Progenitor cell of endocrine pancreas (in vitro differentiated cells): ENCODE data around the gene WDR27. TPM values are rescaled to one million over a fixed set of nuclear protein-coding genes. Genes with fewer than 3 reads are reported as not detected.

ENCODE experiments used
- DNase-seq: peaks from one replicate; pipeline ENCODE4 v3.0.0; 2021; ENCODE audit warnings: low spot score; ENCODE audit not compliant: unreplicated experiment
- H3K27ac Mint-ChIP-seq: 2 replicates; pipeline ENCODE4 v1.8.0; 2021; ENCODE audit warnings: mild to moderate bottlenecking, moderate library complexity, mixed read lengths
- H3K27me3 Mint-ChIP-seq: 2 replicates; pipeline ENCODE4 v1.8.0; 2021; ENCODE audit warnings: mixed read lengths
- H3K36me3 Mint-ChIP-seq: 2 replicates; pipeline ENCODE4 v1.8.0; 2022; ENCODE audit warnings: mixed read lengths; ENCODE audit not compliant: insufficient read depth
- H3K4me1 Mint-ChIP-seq: 2 replicates; pipeline ENCODE4 v1.8.0; 2021; ENCODE audit warnings: low read depth, mixed read lengths
- H3K4me3 Mint-ChIP-seq: 2 replicates; pipeline ENCODE4 v1.8.0; 2021; ENCODE audit warnings: low read depth, mild to moderate bottlenecking, moderate library complexity, mixed read lengths
- H3K9me3 Mint-ChIP-seq: 2 replicates; pipeline ENCODE4 v1.8.0; 2021; ENCODE audit warnings: low read depth, mixed read lengths
- CTCF ChIP-seq: fragments of 200-600 bp; sonication (generic); IDR thresholded peaks from one replicate; pipeline ENCODE4 v1.5.0; 2021; ENCODE audit warnings: antibody characterized with exemption, mild to moderate bottlenecking; ENCODE audit not compliant: unreplicated experiment
- total RNA-seq: library from RNA; stranded (reverse); gene quantifications from 2 replicates; pipeline ENCODE4 v1.2.1, GENCODE V29; 2021

Gene WDR27
- total RNA-seq, 1 donor from 2014 or later: 123 TPM

GRCh38 chr6:169428532-169428931, 273.3 kb downstream of the WDR27 start:
- DNase-seq: no peak
- H3K4me1 Mint-ChIP-seq: peaks cover 2% of the 10 kb centered on the region
- H3K36me3 Mint-ChIP-seq: peaks cover 9% of the 10 kb centered on the region
- H3K4me3 Mint-ChIP-seq: no peak overlapping the region
- peaks cover 21% of the 10 kb centered on the region for H3K9me3 Mint-ChIP-seq
- peaks cover 4% of the 10 kb centered on the region for H3K27me3 Mint-ChIP-seq
- H3K27ac Mint-ChIP-seq: no peak overlapping the region
- TF ChIP-seq CTCF: no peak

GRCh38 chr6:169427856-169428255, 274.0 kb downstream of the WDR27 start:
- H3K27ac Mint-ChIP-seq: no peak overlapping the region
- no peak for DNase-seq
- H3K9me3 Mint-ChIP-seq: peaks cover 21% of the 10 kb centered on the region
- no peak for TF ChIP-seq CTCF
- H3K36me3 Mint-ChIP-seq: peaks cover 9% of the 10 kb centered on the region
- no peak overlapping the region for H3K4me3 Mint-ChIP-seq
- H3K27me3 Mint-ChIP-seq: peaks cover 4% of the 10 kb centered on the region
- peaks cover 2% of the 10 kb centered on the region for H3K4me1 Mint-ChIP-seq

- no peak for DNase-seq
- peaks cover 6% of the 10 kb centered on the region for H3K36me3 Mint-ChIP-seq
- H3K9me3 Mint-ChIP-seq: peaks cover 10% of the 10 kb centered on the region
- H3K4me3 Mint-ChIP-seq: no peak overlapping the region
- peaks cover 4% of the 10 kb centered on the region for H3K27me3 Mint-ChIP-seq
- H3K4me1 Mint-ChIP-seq: peaks cover 2% of the 10 kb centered on the region
- no peak for TF ChIP-seq CTCF
- no peak overlapping the region for H3K27ac Mint-ChIP-seq
Measured at GRCh38 chr6:169426611-169427010, 275.2 kb downstream of the WDR27 start.

- no peak for DNase-seq
- TF ChIP-seq CTCF: no peak
- H3K4me3 Mint-ChIP-seq: no peak overlapping the region
- no peak overlapping the region for H3K27ac Mint-ChIP-seq
- H3K4me1 Mint-ChIP-seq: peaks cover 3% of the 10 kb centered on the region
- peaks cover 5% of the 10 kb centered on the region for H3K36me3 Mint-ChIP-seq
- H3K27me3 Mint-ChIP-seq: peaks cover 5% of the 10 kb centered on the region
- peaks cover 5% of the 10 kb centered on the region for H3K9me3 Mint-ChIP-seq
Measured at GRCh38 chr6:169425628-169426370, 276.0 kb downstream of the WDR27 start.

- Mint-ChIP-seq H3K27ac (no peak overlapping the region), H3K4me3 (no peak overlapping the region), H3K9me3 (peaks cover under 1% of the 10 kb centered on the region), H3K27me3 (peaks cover 10% of the 10 kb centered on the region), H3K4me1 (peaks cover 4% of the 10 kb centered on the region), H3K36me3 (peaks cover 6% of the 10 kb centered on the region)
- DNase-seq: no peak
- TF ChIP-seq CTCF: no peak
Measured at GRCh38 chr6:169424821-169425240, 277.0 kb downstream of the WDR27 start.
